Mononuclear cell (primary cell): ENCODE measurements around the gene CNOT6. TPM values are rescaled to one million over a fixed set of nuclear protein-coding genes. Genes with fewer than 3 reads are reported as not detected.

Source experiments
- H3K27me3 ChIP-seq: 2 replicates; pipeline ENCODE4 v1.6.0; 2011; ENCODE audit warnings: low read length, control low read depth; ENCODE audit not compliant: insufficient read depth
- H3K4me1 ChIP-seq: 2 replicates; pipeline ENCODE4 v1.5.1; 2011; ENCODE audit warnings: mild to moderate bottlenecking, low read length, control low read depth; ENCODE audit not compliant: insufficient read depth
- H3K4me3 ChIP-seq: 2 replicates; pipeline ENCODE4 v1.5.1; 2011; ENCODE audit warnings: mild to moderate bottlenecking, low read length, moderate library complexity
- H3K9me3 ChIP-seq: 2 replicates; pipeline ENCODE4 v1.5.1; 2011; ENCODE audit warnings: low read depth, mild to moderate bottlenecking, control low read depth, low read length
- total RNA-seq: library from RNA; depleted of rRNA; stranded (reverse); fragments of >200 nt; gene quantifications from one replicate; pipeline ENCODE4 v1.2.3, GENCODE V29; 2012

The CNOT6 gene
- total RNA-seq, 1 donor = 8.1 TPM

DNA sequence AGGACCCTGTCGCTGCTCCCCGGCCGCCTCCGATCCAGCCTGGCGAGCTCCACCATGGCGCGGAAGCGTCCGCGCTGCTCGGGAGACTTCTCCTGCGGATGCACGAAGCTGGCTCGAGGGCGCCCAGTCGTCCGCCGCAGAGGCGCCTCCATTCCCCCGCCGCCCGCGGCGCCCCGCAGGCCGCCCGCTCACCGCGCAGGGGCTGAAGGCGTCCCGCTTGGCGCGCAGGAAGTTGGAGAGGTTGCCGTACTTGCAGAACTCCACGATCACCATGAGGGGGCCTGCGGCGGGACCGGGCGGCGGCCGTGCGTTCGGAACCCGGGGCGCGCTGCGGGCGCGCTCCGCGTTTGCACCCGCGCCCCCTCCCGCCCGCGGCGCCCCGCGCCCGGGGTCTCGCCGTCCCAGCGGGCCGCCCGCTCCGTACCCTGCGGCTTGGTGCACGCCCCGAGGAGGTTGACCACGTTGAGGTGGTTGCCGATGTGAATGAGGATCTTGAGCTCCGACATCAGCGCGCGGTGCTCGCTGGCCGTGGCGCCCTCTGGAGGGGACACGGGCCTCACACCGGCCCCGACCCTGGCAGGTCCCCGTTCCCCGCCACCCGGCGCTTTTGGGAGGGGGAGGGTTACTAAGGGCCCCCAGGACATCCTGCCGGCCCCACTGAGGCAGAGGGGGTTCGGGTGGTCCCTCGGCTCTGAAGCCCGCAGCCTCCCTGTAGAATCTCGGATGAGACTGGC lies 124.8 kb downstream of the CNOT6 start:
- Histone ChIP-seq H3K4me3 (no peak overlapping the region), H3K9me3 (no peaks in the 10 kb centered on the region), H3K4me1 (no peaks in the 10 kb centered on the region), H3K27me3 (no peaks in the 10 kb centered on the region)

DNA sequence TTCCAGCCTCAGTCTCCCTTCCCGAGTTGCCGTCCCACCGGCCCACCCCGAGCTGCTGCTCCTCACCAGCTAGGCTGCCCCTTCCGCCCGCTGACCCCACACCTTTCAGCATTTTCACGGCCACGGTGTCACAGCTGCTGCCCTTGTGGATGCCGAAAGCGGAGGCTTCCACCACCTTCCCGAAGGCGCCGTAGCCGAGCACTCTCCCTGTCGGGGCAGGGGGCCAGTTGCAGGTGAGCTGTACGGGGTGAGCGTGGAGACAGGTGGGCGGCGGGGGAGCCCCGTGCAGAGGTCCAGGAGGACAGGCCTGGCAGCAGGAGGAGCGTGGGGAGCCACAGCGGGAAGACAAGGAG lies 125.4 kb downstream of the CNOT6 start:
- Histone ChIP-seq H3K9me3 (no peaks in the 10 kb centered on the region), H3K27me3 (no peaks in the 10 kb centered on the region), H3K4me3 (no peak overlapping the region), H3K4me1 (no peaks in the 10 kb centered on the region)

DNA sequence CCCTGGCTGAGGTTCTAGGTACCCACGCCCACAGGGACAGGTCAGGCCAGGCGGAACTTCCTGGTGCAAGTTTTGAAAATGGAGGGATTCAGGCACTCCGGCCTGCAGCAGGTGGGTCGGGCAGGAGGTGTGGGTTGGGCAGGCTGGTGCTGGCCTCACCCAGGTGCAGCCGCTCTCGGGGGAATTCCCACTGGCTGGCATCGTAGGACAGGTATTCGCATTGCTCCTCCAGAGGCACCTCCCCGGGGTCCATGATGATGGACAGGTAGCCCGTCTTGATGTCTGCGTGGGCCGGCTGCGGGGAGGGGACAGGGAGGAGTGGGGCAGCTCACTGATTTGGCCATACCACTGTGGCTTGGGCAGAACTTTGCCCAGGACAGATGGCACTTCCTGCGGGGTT lies 125.8 kb downstream of the CNOT6 start:
- H3K4me3 ChIP-seq = no peak overlapping the region
- H3K4me1 ChIP-seq = no peaks in the 10 kb centered on the region
- H3K27me3 ChIP-seq = no peaks in the 10 kb centered on the region
- H3K9me3 ChIP-seq = no peaks in the 10 kb centered on the region

DNA sequence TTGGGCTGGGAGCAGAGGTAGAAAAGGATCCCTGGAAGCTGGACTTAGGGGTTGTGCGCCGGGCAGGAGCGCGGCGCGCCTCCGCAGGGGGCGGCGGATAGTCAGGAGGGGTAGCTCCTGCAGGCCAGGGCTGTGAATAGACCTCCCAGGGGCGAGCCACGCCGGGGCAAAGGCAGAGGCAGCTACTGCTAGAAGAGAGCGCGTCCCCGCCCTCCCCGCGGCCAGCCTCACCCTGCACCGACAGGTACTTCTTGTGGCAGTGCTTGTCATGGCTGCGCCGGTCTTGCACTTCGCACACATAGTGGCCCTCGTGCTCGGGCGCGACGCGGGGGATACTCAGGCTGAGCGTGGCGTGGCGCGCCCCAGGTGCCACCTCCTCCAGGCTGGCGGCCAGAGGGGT lies 127.1 kb downstream of the CNOT6 start:
- Histone ChIP-seq H3K9me3 (no peaks in the 10 kb centered on the region), H3K27me3 (no peaks in the 10 kb centered on the region), H3K4me3 (no peak overlapping the region), H3K4me1 (no peaks in the 10 kb centered on the region)

DNA sequence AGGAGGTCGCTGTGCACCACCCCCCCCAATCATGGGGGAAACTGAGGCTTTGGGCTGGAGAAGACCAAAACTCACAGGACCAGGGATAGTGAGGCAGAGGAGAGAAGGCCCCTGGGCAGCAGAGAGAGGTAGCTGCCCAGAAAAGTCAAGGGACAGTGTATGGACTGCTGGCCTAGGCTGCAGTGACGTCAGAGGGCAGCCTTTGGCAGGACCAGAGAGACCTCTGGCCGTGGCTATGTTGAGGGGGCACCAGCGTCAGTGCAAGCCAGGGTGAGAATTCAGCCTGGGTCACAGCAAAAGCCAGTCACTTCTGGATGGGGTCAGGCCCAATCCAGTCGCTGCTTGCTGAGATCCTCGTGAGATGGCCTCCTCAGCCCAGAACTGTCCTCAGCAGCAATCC lies 128.7 kb downstream of the CNOT6 start:
- Histone ChIP-seq H3K4me1 (no peaks in the 10 kb centered on the region), H3K9me3 (no peaks in the 10 kb centered on the region), H3K27me3 (no peaks in the 10 kb centered on the region), H3K4me3 (no peak overlapping the region)

DNA sequence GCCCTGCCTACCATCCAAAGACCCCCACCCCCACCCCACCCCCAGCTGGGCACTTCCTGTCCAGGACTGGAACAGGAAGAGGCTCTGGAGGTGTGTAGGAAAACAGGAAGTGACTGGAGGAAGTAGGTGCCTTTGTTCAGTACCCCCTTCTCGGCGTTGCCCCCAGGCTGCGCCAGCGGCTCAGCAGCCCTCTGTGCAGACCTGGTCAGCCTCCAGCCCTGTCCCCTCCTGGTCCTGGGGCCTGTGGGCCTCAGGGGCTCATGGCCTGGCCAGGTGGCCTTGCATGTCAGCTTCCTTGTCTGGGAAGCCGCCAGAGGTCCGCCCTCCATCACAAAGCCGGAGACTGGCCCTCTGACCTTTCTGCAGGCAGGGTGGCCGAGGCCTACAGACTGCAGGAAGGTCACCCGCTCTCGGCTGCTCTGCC lies 129.2 kb downstream of the CNOT6 start:
- no peaks in the 10 kb centered on the region for H3K27me3 ChIP-seq
- no peaks in the 10 kb centered on the region for H3K4me1 ChIP-seq
- H3K4me3 ChIP-seq = no peak overlapping the region
- H3K9me3 ChIP-seq = no peaks in the 10 kb centered on the region

DNA sequence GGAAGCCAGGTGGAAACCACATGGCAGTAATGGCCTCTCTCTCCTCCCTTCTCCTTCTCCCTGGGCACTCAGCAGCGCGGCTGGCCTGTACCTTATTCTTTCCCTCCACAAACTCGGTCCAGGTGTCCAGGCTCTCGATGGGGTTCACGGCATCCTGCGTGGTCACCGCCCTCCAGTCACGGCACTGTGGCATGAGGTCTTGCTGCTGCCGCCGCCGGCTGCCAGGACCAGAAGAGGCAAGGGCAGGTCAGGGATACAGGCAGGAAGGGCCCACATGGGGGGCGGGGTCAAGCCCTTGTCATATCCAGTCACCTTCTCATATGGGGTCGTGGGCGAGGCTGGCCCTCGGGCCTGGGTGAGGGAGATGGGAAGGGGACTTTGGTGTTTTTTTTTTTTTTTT lies 129.7 kb downstream of the CNOT6 start:
- no peaks in the 10 kb centered on the region for H3K9me3 ChIP-seq
- H3K27me3 ChIP-seq = no peaks in the 10 kb centered on the region
- H3K4me3 ChIP-seq = no peak overlapping the region
- H3K4me1 ChIP-seq = no peaks in the 10 kb centered on the region

DNA sequence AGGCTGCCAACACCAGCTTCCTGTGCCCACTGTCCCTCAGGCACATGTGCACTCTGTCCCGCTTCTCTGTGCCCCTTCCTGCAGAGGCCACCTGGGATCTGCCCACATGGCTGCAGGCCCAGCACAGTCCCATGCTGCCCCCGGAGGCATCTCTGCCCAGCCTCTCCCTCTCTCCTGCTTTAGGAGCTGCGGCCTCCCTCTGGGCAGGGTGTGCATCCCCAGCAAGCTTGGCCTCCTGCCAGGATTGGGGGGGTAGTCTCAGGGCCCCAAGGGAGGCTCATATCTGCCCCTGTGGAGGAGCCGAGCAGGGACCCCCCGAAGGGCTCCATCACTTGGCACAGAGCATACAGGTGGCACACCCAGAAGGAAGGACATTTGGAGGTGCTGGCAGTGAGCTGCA lies 130.4 kb downstream of the CNOT6 start:
- H3K9me3 ChIP-seq = no peaks in the 10 kb centered on the region
- no peaks in the 10 kb centered on the region for H3K4me1 ChIP-seq
- no peak overlapping the region for H3K4me3 ChIP-seq
- no peaks in the 10 kb centered on the region for H3K27me3 ChIP-seq

DNA sequence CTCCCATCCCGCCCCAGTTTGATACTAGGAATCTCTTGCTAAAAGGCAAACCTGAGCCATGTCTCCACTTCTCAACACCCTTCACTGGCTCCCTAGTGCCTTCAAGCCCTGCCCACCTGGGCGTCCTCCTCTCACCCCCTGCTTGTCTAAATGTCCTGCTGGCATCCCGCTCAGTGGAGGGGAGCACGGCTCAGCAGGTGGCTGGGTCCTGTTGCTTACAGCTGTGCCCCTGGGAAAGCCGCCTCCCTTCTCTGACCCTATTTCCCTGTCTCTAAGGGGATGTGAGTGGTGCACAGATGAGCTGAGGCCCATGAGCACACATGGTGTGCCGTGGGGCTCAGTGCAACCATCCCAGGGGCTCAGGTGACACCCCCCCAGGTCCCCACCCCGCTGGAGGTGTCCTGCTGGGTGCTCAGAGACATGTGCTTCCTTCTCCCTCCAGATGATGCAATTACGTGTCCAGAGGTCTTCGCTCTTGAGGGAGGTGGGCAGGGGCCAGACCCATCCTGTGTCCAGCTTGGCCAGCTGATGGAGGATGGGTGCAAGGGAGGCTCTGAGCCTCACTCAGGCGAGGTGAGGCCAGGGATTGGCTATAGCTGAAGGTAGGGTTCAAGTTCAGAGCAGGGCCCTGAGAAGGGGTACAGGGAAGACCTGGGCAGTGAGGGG lies 131.1 kb downstream of the CNOT6 start:
- Histone ChIP-seq H3K27me3 (no peaks in the 10 kb centered on the region), H3K9me3 (no peaks in the 10 kb centered on the region), H3K4me1 (no peaks in the 10 kb centered on the region), H3K4me3 (no peak overlapping the region)

DNA sequence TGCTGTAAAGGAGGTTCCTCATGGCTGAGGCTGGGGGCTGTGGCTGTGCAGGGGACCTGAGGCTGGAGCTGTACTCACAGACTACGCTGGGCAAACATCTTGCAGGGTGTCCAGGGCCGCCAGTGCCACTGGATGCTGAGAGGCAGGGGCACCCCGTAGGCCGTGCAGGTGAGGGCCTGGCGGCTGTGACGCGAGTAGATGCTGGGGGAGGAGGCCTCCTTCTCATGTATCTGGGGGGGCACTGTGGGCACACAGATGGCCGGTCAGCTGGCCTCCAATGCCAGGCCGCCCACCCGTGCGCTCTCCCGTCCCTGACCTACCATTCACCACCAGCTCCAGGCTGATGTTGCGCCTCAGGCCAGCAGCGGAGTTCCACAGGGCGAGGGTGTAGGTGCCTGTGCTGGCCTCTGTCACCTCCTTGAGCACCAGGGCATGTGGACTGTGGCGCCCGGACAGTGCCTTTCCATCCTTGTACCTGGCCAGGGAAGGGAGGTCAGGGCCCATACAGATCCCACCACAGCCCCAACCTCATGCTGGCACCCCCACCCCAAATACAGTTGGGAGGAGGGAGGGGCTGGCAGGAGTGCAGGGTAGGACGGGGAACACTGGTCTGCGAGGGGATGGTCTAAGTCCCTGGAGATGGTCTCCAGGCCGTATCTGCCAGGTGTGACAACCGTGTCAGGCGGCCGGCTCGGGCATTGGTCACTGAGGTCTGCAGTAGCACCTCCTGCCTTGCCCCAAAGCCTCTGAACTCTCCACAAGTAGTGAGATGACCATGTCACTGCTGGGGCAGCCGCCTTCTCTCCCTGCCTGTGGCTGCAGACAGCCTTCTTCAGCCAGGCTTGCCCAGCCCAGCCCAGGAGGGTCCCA lies 131.8 kb downstream of the CNOT6 start:
- H3K27me3 ChIP-seq = no peaks in the 10 kb centered on the region

DNA sequence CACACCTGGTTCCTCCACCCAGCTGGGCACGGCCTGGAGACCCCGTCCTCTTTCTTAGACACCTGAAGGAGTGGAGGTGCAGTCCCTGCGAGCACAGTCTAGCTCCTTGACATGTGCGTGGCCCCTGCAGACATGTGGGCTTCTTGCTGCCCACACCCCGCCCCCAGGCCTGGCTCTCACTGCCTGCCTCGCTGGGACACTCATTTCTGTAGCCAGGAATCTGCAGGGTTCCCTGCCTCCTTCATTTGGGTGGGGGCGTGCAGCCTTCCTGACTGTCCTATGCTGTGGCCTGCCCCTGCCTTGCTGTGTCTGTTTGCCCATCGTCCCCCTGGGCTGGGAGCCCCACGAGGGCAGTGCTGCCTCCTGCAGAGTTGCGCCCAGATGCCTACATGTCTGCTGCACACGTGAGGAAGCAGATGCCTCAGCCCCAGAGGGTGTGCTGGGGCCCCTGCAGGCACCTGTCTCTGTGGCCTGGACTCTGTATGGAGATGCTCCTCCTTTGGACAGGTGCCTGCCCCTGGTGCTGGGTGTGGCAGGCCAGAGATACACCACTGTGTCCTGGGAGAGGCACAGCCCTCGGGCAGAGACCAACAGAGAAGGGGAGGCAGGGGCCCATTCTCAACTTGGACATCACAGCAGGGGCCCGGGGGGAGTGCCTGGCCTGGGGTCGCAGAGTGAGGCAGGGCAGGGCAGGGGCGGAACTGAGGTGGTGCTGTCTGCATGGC lies 132.6 kb downstream of the CNOT6 start:
- Histone ChIP-seq H3K27me3 (no peaks in the 10 kb centered on the region), H3K4me3 (no peak overlapping the region), H3K4me1 (no peaks in the 10 kb centered on the region), H3K9me3 (no peaks in the 10 kb centered on the region)

More for the DNA sequence above, 131.8 kb downstream of the CNOT6 start:
- no peak overlapping the region for H3K4me3 ChIP-seq
- no peaks in the 10 kb centered on the region for H3K9me3 ChIP-seq
- H3K4me1 ChIP-seq = no peaks in the 10 kb centered on the region

DNA sequence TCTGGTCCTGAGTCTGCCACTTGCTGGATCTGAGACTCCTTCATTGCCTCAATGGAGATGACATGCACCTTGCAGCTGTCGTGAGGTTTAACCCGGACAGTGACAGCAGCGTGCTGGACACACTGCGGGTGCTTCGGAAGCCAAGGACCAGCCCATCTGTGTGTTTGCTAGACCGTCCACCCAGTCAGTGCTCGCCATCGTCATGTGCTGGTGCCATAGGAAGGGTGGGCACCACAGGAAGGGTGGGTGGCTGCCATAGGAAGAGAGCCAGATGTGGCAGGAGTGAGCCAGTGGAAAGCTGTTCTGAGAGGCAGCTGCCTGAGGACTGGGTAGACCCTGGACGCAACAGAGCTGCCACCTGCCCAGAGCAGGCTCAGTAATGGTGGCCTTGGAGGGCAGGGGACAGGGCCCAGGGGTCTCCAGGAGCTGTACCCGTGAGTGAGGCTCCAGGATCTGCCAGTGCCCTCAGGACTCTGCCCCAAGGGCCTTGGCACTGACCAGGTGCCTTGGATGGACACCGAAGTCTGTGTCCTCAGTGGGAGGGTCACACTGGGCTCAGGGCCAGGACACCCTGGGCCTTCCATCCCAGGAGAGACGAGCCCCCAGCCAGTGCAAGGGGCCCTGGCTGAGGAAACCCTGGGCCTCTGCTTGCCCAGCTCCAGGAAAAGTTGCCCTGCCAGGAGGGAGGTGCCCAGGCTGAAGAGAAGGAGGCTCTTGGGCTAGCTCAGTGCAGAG lies 133.4 kb downstream of the CNOT6 start:
- H3K4me3 ChIP-seq = no peak overlapping the region
- no peaks in the 10 kb centered on the region for H3K4me1 ChIP-seq
- H3K9me3 ChIP-seq = no peaks in the 10 kb centered on the region
- no peaks in the 10 kb centered on the region for H3K27me3 ChIP-seq
